HCT116 (cell line): ENCODE results near the gene NALCN. TPM values are rescaled to one million over a fixed set of nuclear protein-coding genes. Genes with fewer than 3 reads are reported as not detected.

ENCODE experiments used
- ATAC-seq: fragments of 200-7000 bp; cut with Tn5 transposase; 2 replicates; pipeline ENCODE4 v1.9.1; 2020; ENCODE audit warnings: mild to moderate bottlenecking, moderate library complexity
- BruUV-seq: library from RNA; stranded (reverse); fragments of 400-500 nt; replicated peaks from 2 replicates; lab custom pipeline; 2021; lab: Mats Ljungman, UMichigan
- CTCF ChIA-PET: fragments of 300-600 bp; sonication (Branson Sonifier 250); formaldehyde crosslinking; loops from one replicate; lab custom pipeline; 2021; ENCODE audit warnings: antibody characterized with exemption; lab: Charles Lee
- POLR2A ChIA-PET: fragments of 300-600, 350-600 bp; sonication (Branson Sonifier 250); formaldehyde crosslinking; loops from one replicate; lab custom pipeline; 2021; ENCODE audit warnings: antibody characterized with exemption; lab: Charles Lee
- RAD21 ChIA-PET, 2 experiments: fragments of 300-600 bp; sonication (Branson Sonifier 250); formaldehyde crosslinking; loops; one replicate each; lab custom pipeline; 2023; ENCODE audit warnings: low total read pairs in 2 of 2; ENCODE audit not compliant: uncharacterized antibody in 2 of 2, unreplicated experiment in 2 of 2, low non-redundant PET in 1 of 2; lab: Charles Lee
- DNase-seq: peaks from one replicate; pipeline ENCODE4 v3.0.0-alpha.2; 2010; ENCODE audit warnings: low read depth, low spot score
- H2AFZ ChIP-seq: fragments of 200-600 bp; shearing (Covaris generic), sonication (generic); 2 replicates; pipeline ENCODE4 v1.6.1; 2017; ENCODE audit warnings: low read depth, mixed run types, mixed read lengths, antibody characterized with exemption, low read length; ENCODE audit not compliant: poor library complexity, severe bottlenecking
- H3K27ac ChIP-seq: 2 replicates; pipeline ENCODE4 v1.5.1; 2012; ENCODE audit warnings: low read depth, low read length
- H3K27me3 ChIP-seq: fragments of 200-600 bp; sonication (generic); 2 replicates; pipeline ENCODE4 v1.6.1; 2016; ENCODE audit warnings: mixed run types, low read length, mixed read lengths; ENCODE audit not compliant: insufficient read depth
- H3K36me3 ChIP-seq, 2 experiments: fragments of 200-500 bp in 1 of 2; fragments of 200-600 bp in 1 of 2; sonication (Bioruptor generic) in 1 of 2; sonication (generic) in 1 of 2; 2 replicates each; pipeline versions ENCODE4 v1.5.1 to v1.6.1; 2014 to 2016; ENCODE audit warnings: low read length in 2 of 2, inconsistent platforms in 1 of 2, mixed read lengths in 1 of 2, mixed run types in 1 of 2; ENCODE audit not compliant: insufficient read depth in 2 of 2, control insufficient read depth in 1 of 2
- H3K4me1 ChIP-seq, 2 experiments: fragments of 200-600 bp in 1 of 2; sonication (generic) in 1 of 2; 2 replicates each; pipeline versions ENCODE4 v1.5.1 to v1.6.1; 2012 to 2017; ENCODE audit warnings: low read length in 2 of 2, inconsistent platforms in 1 of 2, mild to moderate bottlenecking in 1 of 2, mixed read lengths in 1 of 2, mixed run types in 1 of 2, moderate library complexity in 1 of 2; ENCODE audit not compliant: insufficient read depth in 2 of 2, control insufficient read depth in 1 of 2
- H3K4me2 ChIP-seq: fragments of 200-600 bp; sonication (generic); 2 replicates; pipeline ENCODE4 v1.6.1; 2017; ENCODE audit warnings: mixed run types, low read length, mixed read lengths
- H3K4me3 ChIP-seq, 2 experiments: fragments of 200-600 bp in 1 of 2; sonication (generic) in 1 of 2; replicated peaks in 1 of 2; 2 replicates each; pipeline ENCODE4 v1.5.1; 2011 to 2016; ENCODE audit warnings: low read length in 2 of 2, control low read depth in 1 of 2, low read depth in 1 of 2, mild to moderate bottlenecking in 1 of 2, mixed read lengths in 1 of 2, mixed run types in 1 of 2
- H3K79me2 ChIP-seq: fragments of 200-600 bp; sonication (generic); 2 replicates; pipeline ENCODE4 v1.6.1; 2017; ENCODE audit warnings: mild to moderate bottlenecking, mixed run types, low read length, moderate library complexity, mixed read lengths; ENCODE audit not compliant: insufficient read depth
- H3K9ac ChIP-seq: fragments of 200-600 bp; sonication (generic); 2 replicates; pipeline ENCODE4 v1.6.1; 2016; ENCODE audit warnings: low read length, mixed read lengths
- H3K9me2 ChIP-seq: fragments of 200-600 bp; sonication (generic), shearing (Covaris generic); 2 replicates; pipeline ENCODE4 v1.6.1; 2017; ENCODE audit warnings: mixed run types, mild to moderate bottlenecking, moderate library complexity; ENCODE audit not compliant: insufficient read depth
- H3K9me3 ChIP-seq, 2 experiments: fragments of 200-500 bp in 1 of 2; fragments of 200-600 bp in 1 of 2; sonication (Bioruptor generic) in 1 of 2; sonication (generic) in 1 of 2; 2 replicates each; pipeline ENCODE4 v1.6.1; 2014 to 2017; ENCODE audit warnings: low read length in 2 of 2, mixed read lengths in 2 of 2, inconsistent platforms in 1 of 2, low read depth in 1 of 2, mild to moderate bottlenecking in 1 of 2, mixed run types in 1 of 2, moderate library complexity in 1 of 2; ENCODE audit not compliant: control insufficient read depth in 1 of 2, insufficient read depth in 1 of 2
- H4K20me1 ChIP-seq: fragments of 200-600 bp; sonication (generic), shearing (Covaris generic); 2 replicates; pipeline ENCODE4 v1.6.1; 2017; ENCODE audit warnings: mixed run types, mild to moderate bottlenecking, moderate library complexity; ENCODE audit not compliant: insufficient read depth
- CBX3 ChIP-seq: IDR thresholded peaks from 2 replicates; pipeline ENCODE4 v1.6.1; 2012; ENCODE audit warnings: low read depth
- CEBPB ChIP-seq: IDR thresholded peaks from 2 replicates; pipeline ENCODE4 v1.6.1; 2012; ENCODE audit warnings: low read depth
- EGR1 ChIP-seq: IDR thresholded peaks from 2 replicates; pipeline ENCODE4 v1.6.1; 2012; ENCODE audit warnings: low read depth
- ELF1 ChIP-seq: IDR thresholded peaks from 2 replicates; pipeline ENCODE4 v1.6.1; 2012; ENCODE audit warnings: low read depth, borderline replicate concordance
- EZH2phosphoT487 ChIP-seq: fragments of 200-600 bp; IDR thresholded peaks from 2 replicates; pipeline ENCODE4 v1.6.1; 2018; ENCODE audit warnings: antibody characterized with exemption, borderline replicate concordance
- FOSL1 ChIP-seq: IDR thresholded peaks from 2 replicates; pipeline ENCODE4 v1.6.1; 2012; ENCODE audit warnings: low read depth
- JUND ChIP-seq: IDR thresholded peaks from 2 replicates; pipeline ENCODE4 v1.6.1; 2012
- POLR2AphosphoS5 ChIP-seq: IDR thresholded peaks from 2 replicates; pipeline ENCODE4 v1.6.1; 2011; ENCODE audit warnings: mild to moderate bottlenecking, low read depth, low read length, moderate library complexity
- RAD21 ChIP-seq: IDR thresholded peaks from 2 replicates; pipeline ENCODE4 v1.6.1; 2012; ENCODE audit warnings: low read depth, mild to moderate bottlenecking
- REST ChIP-seq: IDR thresholded peaks from 2 replicates; pipeline ENCODE4 v1.6.1; 2012; ENCODE audit warnings: low read depth
- SIN3A ChIP-seq: IDR thresholded peaks from 2 replicates; pipeline ENCODE4 v1.6.1; 2012; ENCODE audit warnings: low read depth
- SP1 ChIP-seq: IDR thresholded peaks from 2 replicates; pipeline ENCODE4 v1.6.1; 2012; ENCODE audit warnings: low read depth
- TCF7L2 ChIP-seq: IDR thresholded peaks from 2 replicates; pipeline ENCODE4 v1.7.0; 2011; ENCODE audit warnings: borderline replicate concordance, inconsistent platforms; ENCODE audit not compliant: insufficient read depth, insufficient read length; ENCODE audit errors: extremely low read depth
- ZBTB33 ChIP-seq: IDR thresholded peaks from 2 replicates; pipeline ENCODE4 v1.6.1; 2011; ENCODE audit warnings: mild to moderate bottlenecking, low read length, moderate library complexity; ENCODE audit not compliant: insufficient replicate concordance; ENCODE audit errors: extremely low read depth
- ZFX ChIP-seq: fragments of 450-650 bp; IDR thresholded peaks from 2 replicates; pipeline ENCODE4 v1.6.1; 2017
- ZNF274 ChIP-seq: fragments of 200-500 bp; sonication (Bioruptor generic); IDR thresholded peaks from 2 replicates; pipeline ENCODE4 v1.6.1; 2014; ENCODE audit warnings: mild to moderate bottlenecking, low read depth, low read length, inconsistent platforms
- intact Hi-C: fragments of 100-400 bp; cut with micrococcal nuclease; formaldehyde crosslinking; loops from 2 replicates; pipeline ENCODE4 v1.10.0; 2022
- total RNA-seq: library from RNA; stranded (reverse); gene quantifications from one replicate; pipeline ENCODE4 v1.2.1, GENCODE V29; 2021; ENCODE audit not compliant: unreplicated experiment
- TF ChIP-seq, protein P1 (sequence below): IDR thresholded peaks from 2 replicates; pipeline ENCODE4 v1.6.1; 2012

The NALCN gene
- total RNA-seq, 1 experiment from 2014 or later: not detected

DNA sequence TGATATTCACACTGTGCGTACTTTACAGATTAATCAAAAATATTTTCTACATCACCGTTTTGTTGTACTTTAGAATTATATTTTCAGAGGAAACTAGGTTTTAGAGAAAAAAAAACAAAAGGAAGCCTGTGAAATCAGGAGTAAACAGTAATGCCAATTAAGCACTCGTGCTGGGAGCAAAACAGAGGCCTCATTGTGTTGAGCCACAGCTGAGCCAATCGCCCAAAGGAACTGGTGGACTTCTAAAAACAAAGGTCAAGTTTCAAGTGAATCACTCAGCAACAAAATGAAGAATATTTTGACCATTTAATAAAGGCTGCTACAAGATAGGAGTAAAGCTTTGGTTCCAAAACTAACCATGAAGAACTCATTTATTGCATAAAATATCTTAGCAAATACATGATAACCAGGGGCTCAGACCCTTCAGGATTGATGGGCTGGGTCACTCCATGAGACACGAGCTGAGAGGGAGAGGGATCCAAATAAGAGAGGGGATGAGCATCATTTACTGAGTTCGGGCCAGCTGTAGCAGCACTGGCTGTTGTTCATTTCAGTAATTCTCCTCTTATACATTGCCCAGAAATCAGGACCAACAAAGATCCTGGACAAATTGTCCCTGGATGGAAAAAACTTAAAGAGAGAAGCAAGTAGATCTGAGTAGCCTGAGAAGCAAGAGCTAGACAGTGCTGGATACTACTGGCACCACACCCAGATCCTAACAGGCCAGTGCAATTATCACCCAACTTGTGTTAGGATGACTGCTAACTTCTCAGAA lies 8.3 kb upstream of the NALCN start:
- Histone ChIP-seq H4K20me1 (no peaks in the 10 kb centered on the region), H3K27ac (no peak overlapping the region), H3K9me2 (no peaks in the 10 kb centered on the region), H3K4me2 (no peak overlapping the region), H3K36me3 (no peaks in the 10 kb centered on the region), H3K4me1 (no peaks in the 10 kb centered on the region), H3K9ac (no peak overlapping the region), H2AFZ (no peak overlapping the region), H3K4me3 (no peak overlapping the region), H3K27me3 (no peaks in the 10 kb centered on the region), H3K79me2 (no peaks in the 10 kb centered on the region), H3K9me3 (peaks cover 0 to 9% of the 10 kb centered on the region in 2 experiments; a peak in 1 of 4 replicates)
- DNase-seq (no peak), ATAC-seq (no peak)
- ChIA-PET CTCF (no interaction called here), RAD21 (no interaction called here), POLR2A (no interaction called here)
- no peak for TF ChIP-seq ZNF274
- TF ChIP-seq TCF7L2: no peak
- TF ChIP-seq EGR1: no peak
- TF ChIP-seq ZBTB33: no peak
- TF ChIP-seq SP1: no peak
- no peak for TF ChIP-seq JUND
- no peak for TF ChIP-seq ELF1
- TF ChIP-seq ZFX: no peak
- TF ChIP-seq CBX3: no peak
- TF ChIP-seq FOSL1: no peak
- no peak for TF ChIP-seq RAD21
- no peak for TF ChIP-seq SIN3A
- TF ChIP-seq EZH2phosphoT487: no peak
- no peak for TF ChIP-seq REST
- no peak for TF ChIP-seq POLR2AphosphoS5
- TF ChIP-seq CEBPB: no peak
- TF ChIP-seq, protein P1, sequence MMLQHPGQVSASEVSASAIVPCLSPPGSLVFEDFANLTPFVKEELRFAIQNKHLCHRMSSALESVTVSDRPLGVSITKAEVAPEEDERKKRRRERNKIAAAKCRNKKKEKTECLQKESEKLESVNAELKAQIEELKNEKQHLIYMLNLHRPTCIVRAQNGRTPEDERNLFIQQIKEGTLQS: no peak
- no TSS peak for BruUV-seq
- intact Hi-C loops: no loop called here
